SU-DHL-6 (cell line): Measurements from ENCODE around the gene CGREF1.

Experiments used
- CTCF ChIP-seq: fragments of 200-600 bp; sonication (generic); IDR thresholded peaks from one replicate; pipeline ENCODE4 v1.5.1; 2017; ENCODE audit warnings: antibody characterized with exemption, mild to moderate bottlenecking, low read length, moderate library complexity; ENCODE audit not compliant: insufficient read depth, poor library complexity, severe bottlenecking
- EZH2phosphoT487 ChIP-seq: fragments of 200-600 bp; sonication (generic), shearing (Covaris generic); conservative IDR thresholded peaks from 2 replicates; pipeline ENCODE4 v1.6.1; 2018; ENCODE audit warnings: mild to moderate bottlenecking, antibody characterized with exemption, low read length, moderate library complexity, mixed read lengths

DNA sequence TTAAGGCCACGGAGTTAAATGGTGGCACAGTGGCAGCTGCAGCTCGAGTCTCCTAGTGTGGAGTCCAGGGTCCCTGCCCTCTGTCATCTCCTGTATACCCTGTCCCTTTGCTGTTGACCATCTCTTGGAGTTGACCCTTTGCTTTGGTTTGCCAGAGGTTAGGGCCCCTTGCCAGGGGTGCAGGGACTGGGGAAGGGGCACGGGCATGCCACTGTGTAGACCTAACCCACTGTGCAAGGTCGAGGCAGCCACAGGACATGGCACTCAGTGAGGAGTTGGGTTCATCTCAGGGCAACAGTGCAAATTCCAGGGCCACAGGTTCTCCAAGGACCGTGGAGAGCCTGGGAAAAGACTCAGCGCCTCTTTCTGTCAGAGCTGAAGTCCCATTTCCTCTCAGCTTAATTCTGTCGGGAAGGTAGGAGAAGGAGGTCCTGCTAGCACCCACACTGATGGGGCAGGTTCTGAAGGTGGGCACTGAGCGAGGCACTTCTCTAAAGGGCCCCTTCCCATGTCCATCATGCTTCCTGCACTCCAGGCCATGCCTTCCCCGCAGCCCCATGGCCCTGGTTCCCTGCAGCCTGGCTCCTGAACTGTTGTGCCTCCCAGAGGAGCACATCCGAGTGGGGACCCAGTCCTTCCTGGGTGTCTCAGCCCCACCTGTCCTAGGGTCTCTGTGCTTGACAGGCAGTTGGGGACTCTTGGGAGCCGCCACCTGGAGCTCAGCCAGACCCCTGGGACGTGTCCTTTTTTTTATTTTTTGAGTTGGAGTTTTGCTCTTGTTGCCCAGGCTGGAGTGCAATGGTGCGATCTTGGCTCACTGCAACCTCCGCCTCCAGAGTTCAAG lies 29.6 kb downstream of the CGREF1 start:
- TF ChIP-seq EZH2phosphoT487 (no peak), CTCF (no peak)
